ENCODE results near the gene RGS7BP. TPM values are rescaled to one million over a fixed set of nuclear protein-coding genes. Genes with fewer than 3 reads are reported as not detected.

RGS7BP gene
- total and polyA plus RNA-seq, 2 of the 13 experiments (the other 11 are each of a cell fraction or from before 2014, with no cell fraction given): not detected

DNA sequence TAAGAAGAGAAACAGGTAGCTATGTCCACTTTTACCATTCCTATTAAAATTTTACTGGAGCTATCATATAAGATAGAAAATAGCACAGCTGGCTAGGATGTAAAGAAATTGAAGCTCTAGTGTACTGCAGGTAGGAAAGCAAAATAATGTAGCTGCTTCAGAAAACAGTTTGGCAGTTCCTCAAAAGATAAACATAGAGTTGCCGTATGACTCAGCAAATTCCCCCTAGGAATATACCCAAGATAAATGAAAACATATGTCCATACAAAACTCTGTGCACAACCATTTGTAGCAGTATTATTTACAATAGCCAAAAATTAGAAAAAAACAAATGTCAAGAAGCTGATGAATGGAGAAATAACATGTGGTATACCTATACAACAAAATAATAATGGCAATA lies 119.9 kb downstream of the RGS7BP start:
- H3K27ac ChIP-seq (ENCODE audit: extremely low read length, insufficient read depth, low read length): no peak overlapping the region
- POLR2A ChIA-PET: no interaction called here
- H3K79me2 ChIP-seq (ENCODE audit: insufficient read depth, low read length): no peaks in the 10 kb centered on the region
- 3% methylated on average over 1 of the region's 1 CpG for WGBS (ENCODE audit: low lambda C conversion rate)
- H2AFZ ChIP-seq (ENCODE audit: low read length): no peak overlapping the region
- no peaks in the 10 kb centered on the region for H4K20me1 ChIP-seq (ENCODE audit: insufficient read depth, low read length)
- H3K4me1 ChIP-seq (ENCODE audit: insufficient read depth, low read length): no peaks in the 10 kb centered on the region
- BruUV-seq (replicated peaks): no TSS peak
- ATAC-seq: no peak
- no peak for FAIRE-seq
- no peak overlapping the region for H3K4me2 ChIP-seq (ENCODE audit: low read depth, low read length)
- H3K9ac ChIP-seq (ENCODE audit: insufficient read depth, low read depth, low read length): no peak overlapping the region
- no peaks in the 10 kb centered on the region for H3K9me3 ChIP-seq (ENCODE audit: low read length)
- H3K4me3 ChIP-seq (replicated peaks in 1 of 3; ENCODE audit: insufficient read depth in 1 of 3, low read depth in 2 of 3, low read length in 3 of 3): no peak overlapping the region
- peak; percentile 89 for TF ChIP-seq NFE2L2 (IDR thresholded peaks at IDR 0.05; ENCODE audit: low read length)
- TF ChIP-seq, protein P1, sequence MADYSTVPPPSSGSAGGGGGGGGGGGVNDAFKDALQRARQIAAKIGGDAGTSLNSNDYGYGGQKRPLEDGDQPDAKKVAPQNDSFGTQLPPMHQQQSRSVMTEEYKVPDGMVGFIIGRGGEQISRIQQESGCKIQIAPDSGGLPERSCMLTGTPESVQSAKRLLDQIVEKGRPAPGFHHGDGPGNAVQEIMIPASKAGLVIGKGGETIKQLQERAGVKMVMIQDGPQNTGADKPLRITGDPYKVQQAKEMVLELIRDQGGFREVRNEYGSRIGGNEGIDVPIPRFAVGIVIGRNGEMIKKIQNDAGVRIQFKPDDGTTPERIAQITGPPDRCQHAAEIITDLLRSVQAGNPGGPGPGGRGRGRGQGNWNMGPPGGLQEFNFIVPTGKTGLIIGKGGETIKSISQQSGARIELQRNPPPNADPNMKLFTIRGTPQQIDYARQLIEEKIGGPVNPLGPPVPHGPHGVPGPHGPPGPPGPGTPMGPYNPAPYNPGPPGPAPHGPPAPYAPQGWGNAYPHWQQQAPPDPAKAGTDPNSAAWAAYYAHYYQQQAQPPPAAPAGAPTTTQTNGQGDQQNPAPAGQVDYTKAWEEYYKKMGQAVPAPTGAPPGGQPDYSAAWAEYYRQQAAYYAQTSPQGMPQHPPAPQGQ (CRISPR knock-in tag; IDR thresholded peaks at IDR 0.05; ENCODE audit: borderline replicate concordance): no peak
- TF ChIP-seq MAFK (conservative IDR thresholded peaks at IDR 0.05 in 1 of 2, IDR thresholded peaks at IDR 0.05 in 1 of 2; ENCODE audit: low read length in 2 of 2): peak; percentile 23 to 58; a peak in 3 of 4 replicates
- intact Hi-C loops (cut with micrococcal nuclease; ENCODE audit: unreplicated experiment): no loop called here
- peaks cover 0 to 3% of the 10 kb centered on the region in 2 experiments; a peak in 2 of 5 replicates for H3K27me3 ChIP-seq (ENCODE audit: control insufficient read depth in 1 of 2, insufficient read depth in 2 of 2, low read length in 2 of 2)
- in situ Hi-C loops (cut with HindIII; ENCODE audit: extremely low pct_ligation_motif_present, low pct_unique_long_range_greater_than_20kb): loop anchor here (25.0 kb wide), 1 partner anchor 862 kb away; the partner anchor contains the start of gene ADAMTS6
- no peak for DNase-seq (ENCODE audit: low spot score)
- H3K36me3 ChIP-seq (replicated peaks in 1 of 2; ENCODE audit: control insufficient read depth in 1 of 2, insufficient read depth in 2 of 2, low read length in 2 of 2): no peaks in the 10 kb centered on the region
- CTCF ChIA-PET (ENCODE audit: low intra/inter-chr PET ratio, low total read pairs): no interaction called here

DNA sequence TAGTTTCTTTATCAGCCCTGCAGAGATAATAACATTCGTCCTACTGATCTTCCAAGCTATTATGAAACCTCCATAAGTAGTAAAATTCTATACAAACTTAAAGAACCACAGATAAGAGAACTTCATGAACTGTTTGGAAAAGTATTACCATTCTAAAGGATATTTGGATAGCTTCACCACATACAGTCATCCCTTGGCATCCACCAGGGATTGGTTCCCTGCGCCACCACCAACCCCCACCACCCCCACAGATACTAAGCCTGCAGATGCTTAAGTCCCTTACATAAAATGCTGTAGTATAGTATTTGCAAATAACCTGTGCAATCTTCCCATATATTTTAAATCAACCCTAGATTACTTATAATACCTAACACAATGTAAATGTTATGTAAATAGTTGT lies 123.1 kb downstream of the RGS7BP start:
- in situ Hi-C loops (cut with HindIII; ENCODE audit: extremely low pct_ligation_motif_present, low pct_unique_long_range_greater_than_20kb): loop anchor here (25.0 kb wide), 1 partner anchor 858 kb away; the partner anchor contains the start of gene ADAMTS6
- 0% methylated on average over 2 of the region's 2 CpGs for WGBS (ENCODE audit: low lambda C conversion rate)

More for the DNA sequence above, 123.1 kb downstream of the RGS7BP start:
- intact Hi-C loops (cut with micrococcal nuclease; ENCODE audit: unreplicated experiment): no loop called here
- ChIA-PET CTCF (ENCODE audit: low intra/inter-chr PET ratio, low total read pairs) (no interaction called here), POLR2A (no interaction called here)
- no peaks in the 10 kb centered on the region for H3K4me1 ChIP-seq (ENCODE audit: insufficient read depth, low read length)
- no peaks in the 10 kb centered on the region for H3K36me3 ChIP-seq (replicated peaks in 1 of 2; ENCODE audit: control insufficient read depth in 1 of 2, insufficient read depth in 2 of 2, low read length in 2 of 2)
- no peak overlapping the region for H2AFZ ChIP-seq (ENCODE audit: low read length)
- FAIRE-seq (no peak), ATAC-seq (no peak), DNase-seq (ENCODE audit: low spot score) (no peak)
- no peak overlapping the region for H3K4me3 ChIP-seq (replicated peaks in 1 of 3; ENCODE audit: insufficient read depth in 1 of 3, low read depth in 2 of 3, low read length in 3 of 3)
- H3K9ac ChIP-seq (ENCODE audit: insufficient read depth, low read depth, low read length): no peak overlapping the region
- no peak overlapping the region for H3K27ac ChIP-seq (ENCODE audit: extremely low read length, insufficient read depth, low read length)
- TF ChIP-seq SP1 (IDR thresholded peaks at IDR 0.05) (no peak), SP1 (CRISPR knock-in tag; IDR thresholded peaks at IDR 0.05) (no peak), ZSCAN12 (CRISPR knock-in tag; IDR thresholded peaks at IDR 0.05) (no peak), ZFP62 (CRISPR knock-in tag; IDR thresholded peaks at IDR 0.05) (no peak), ZBTB43 (CRISPR knock-in tag; conservative IDR thresholded peaks at IDR 0.05) (no peak)
- no peak overlapping the region for H3K4me2 ChIP-seq (ENCODE audit: low read depth, low read length)
- H3K79me2 ChIP-seq (ENCODE audit: insufficient read depth, low read length): no peaks in the 10 kb centered on the region
- H3K27me3 ChIP-seq (ENCODE audit: control insufficient read depth in 1 of 2, insufficient read depth in 2 of 2, low read length in 2 of 2): no peaks in the 10 kb centered on the region
- BruUV-seq (replicated peaks): no TSS peak
- no peaks in the 10 kb centered on the region for H3K9me3 ChIP-seq (ENCODE audit: low read length)
- H4K20me1 ChIP-seq (ENCODE audit: insufficient read depth, low read length): no peaks in the 10 kb centered on the region
